ENCODE data around the gene GABBR1.

GRCh38 chr6:29628419-29629281 lies 4.3 kb downstream of the GABBR1 start:
- TF ChIP-seq, protein P1, sequence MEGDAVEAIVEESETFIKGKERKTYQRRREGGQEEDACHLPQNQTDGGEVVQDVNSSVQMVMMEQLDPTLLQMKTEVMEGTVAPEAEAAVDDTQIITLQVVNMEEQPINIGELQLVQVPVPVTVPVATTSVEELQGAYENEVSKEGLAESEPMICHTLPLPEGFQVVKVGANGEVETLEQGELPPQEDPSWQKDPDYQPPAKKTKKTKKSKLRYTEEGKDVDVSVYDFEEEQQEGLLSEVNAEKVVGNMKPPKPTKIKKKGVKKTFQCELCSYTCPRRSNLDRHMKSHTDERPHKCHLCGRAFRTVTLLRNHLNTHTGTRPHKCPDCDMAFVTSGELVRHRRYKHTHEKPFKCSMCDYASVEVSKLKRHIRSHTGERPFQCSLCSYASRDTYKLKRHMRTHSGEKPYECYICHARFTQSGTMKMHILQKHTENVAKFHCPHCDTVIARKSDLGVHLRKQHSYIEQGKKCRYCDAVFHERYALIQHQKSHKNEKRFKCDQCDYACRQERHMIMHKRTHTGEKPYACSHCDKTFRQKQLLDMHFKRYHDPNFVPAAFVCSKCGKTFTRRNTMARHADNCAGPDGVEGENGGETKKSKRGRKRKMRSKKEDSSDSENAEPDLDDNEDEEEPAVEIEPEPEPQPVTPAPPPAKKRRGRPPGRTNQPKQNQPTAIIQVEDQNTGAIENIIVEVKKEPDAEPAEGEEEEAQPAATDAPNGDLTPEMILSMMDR (IDR thresholded peaks at IDR 0.05) = peak in 5 of 6 experiments; percentile 33 to 77 (median 50)
- TF ChIP-seq POLR2A (IDR thresholded peaks at IDR 0.05) = peak in 1 of 2 donors; percentile 23
